Measurements from ENCODE around the gene VMP1. TPM values are rescaled to one million over a fixed set of nuclear protein-coding genes. Genes with fewer than 3 reads are reported as not detected.
"Not testable (repeated sequence)": the region's sequence is repeated elsewhere in the genome, so short reads cannot be mapped to it uniquely, and the experiment has no call there.

VMP1 gene
- total and polyA plus RNA-seq, 4 donors = 43.3 to 507 (median 352) TPM

GRCh38 chr17:59769887-59770286, 62.4 kb downstream of the VMP1 start:
- 79 to 82% methylated on average over 1 of the region's 1 CpG for WGBS, 2 donors
- Histone ChIP-seq H3K9me3 (ENCODE audit: control insufficient read depth, low read length) (no peaks in the 10 kb centered on the region), H3K27ac (ENCODE audit: low read depth in 1 of 2, low read length in 2 of 2) (no peak overlapping the region), H3K4me1 (ENCODE audit: control insufficient read depth in 1 of 2, insufficient read depth in 2 of 2, low read length in 2 of 2) (no peaks in the 10 kb centered on the region), H3K36me3 (ENCODE audit: control insufficient read depth in 1 of 2, insufficient read depth in 2 of 2, low read length in 1 of 2) (no peaks in the 10 kb centered on the region), H3K27me3 (ENCODE audit: control insufficient read depth in 1 of 2, insufficient read depth in 2 of 2, low read length in 1 of 2) (no peaks in the 10 kb centered on the region), H3K4me3 (ENCODE audit: low read length in 2 of 2) (no peak overlapping the region)
- intact Hi-C loops (cut with DNase I) = no loop called here
- ATAC-seq (ENCODE audit: low FRiP score) (no peak), DNase-seq (no peak)

GRCh38 chr17:59771093-59771492, 63.6 kb downstream of the VMP1 start:
- no peak for ATAC-seq (ENCODE audit: low FRiP score)
- 96 to 100% methylated on average over 2 of the region's 2 CpGs for WGBS, 2 donors
- H3K4me3 ChIP-seq (ENCODE audit: low read length in 2 of 2) = no peak overlapping the region

GRCh38 chr17:59775786-59776350, 68.4 kb downstream of the VMP1 start:
- Histone ChIP-seq H3K27me3 (ENCODE audit: control insufficient read depth in 1 of 2, insufficient read depth in 2 of 2, low read length in 1 of 2) (no peaks in the 10 kb centered on the region), H3K36me3 (ENCODE audit: control insufficient read depth in 1 of 2, insufficient read depth in 2 of 2, low read length in 1 of 2) (peaks cover 0 to 4% of the 10 kb centered on the region in 2 donors), H3K4me3 (ENCODE audit: low read length in 2 of 2) (no peak overlapping the region), H3K4me1 (ENCODE audit: control insufficient read depth in 1 of 2, insufficient read depth in 2 of 2, low read length in 2 of 2) (no peaks in the 10 kb centered on the region), H3K9me3 (ENCODE audit: control insufficient read depth, low read length) (no peaks in the 10 kb centered on the region), H3K27ac (ENCODE audit: low read depth in 1 of 2, low read length in 2 of 2) (no peak overlapping the region)
- 93 to 95% methylated on average over 2 of the region's 2 CpGs for WGBS, 2 donors
- ATAC-seq (ENCODE audit: low FRiP score) = no peak
- intact Hi-C loops (cut with DNase I) = no loop called here
- DNase-seq = no peak

More at GRCh38 chr17:59771093-59771492, 63.6 kb downstream of the VMP1 start:
- Histone ChIP-seq H3K36me3 (ENCODE audit: control insufficient read depth in 1 of 2, insufficient read depth in 2 of 2, low read length in 1 of 2) (no peaks in the 10 kb centered on the region), H3K4me1 (ENCODE audit: control insufficient read depth in 1 of 2, insufficient read depth in 2 of 2, low read length in 2 of 2) (no peaks in the 10 kb centered on the region), H3K27ac (ENCODE audit: low read depth in 1 of 2, low read length in 2 of 2) (no peak overlapping the region), H3K9me3 (ENCODE audit: control insufficient read depth, low read length) (no peaks in the 10 kb centered on the region), H3K27me3 (ENCODE audit: control insufficient read depth in 1 of 2, insufficient read depth in 2 of 2, low read length in 1 of 2) (no peaks in the 10 kb centered on the region)
- intact Hi-C loops (cut with DNase I) = no loop called here
- no peak for DNase-seq

- no peaks in the 10 kb centered on the region for H3K9me3 ChIP-seq (ENCODE audit: control insufficient read depth, low read length)
- WGBS, 2 donors = 98 to 100% methylated on average over 1 of the region's 1 CpG
- no peaks in the 10 kb centered on the region for H3K27me3 ChIP-seq (ENCODE audit: control insufficient read depth in 1 of 2, insufficient read depth in 2 of 2, low read length in 1 of 2)
- intact Hi-C loops (cut with DNase I) = no loop called here
- DNase-seq (no peak), ATAC-seq (ENCODE audit: low FRiP score) (no peak)
- peaks cover 0 to 4% of the 10 kb centered on the region in 2 donors for H3K36me3 ChIP-seq (ENCODE audit: control insufficient read depth in 1 of 2, insufficient read depth in 2 of 2, low read length in 1 of 2)
- H3K27ac ChIP-seq (ENCODE audit: low read depth in 1 of 2, low read length in 2 of 2) = no peak overlapping the region
- no peak overlapping the region for H3K4me3 ChIP-seq (ENCODE audit: low read length in 2 of 2)
- no peaks in the 10 kb centered on the region for H3K4me1 ChIP-seq (ENCODE audit: control insufficient read depth in 1 of 2, insufficient read depth in 2 of 2, low read length in 2 of 2)
These were observed 69.1 kb downstream of the VMP1 start for GRCh38 chr17:59776577-59776976.

- WGBS, 2 donors = 93 to 94% methylated on average over 3 of the region's 3 CpGs
- intact Hi-C loops (cut with DNase I) = no loop called here
- no peak for DNase-seq
- Histone ChIP-seq H3K9me3 (ENCODE audit: control insufficient read depth, low read length) (no peaks in the 10 kb centered on the region), H3K27ac (ENCODE audit: low read depth in 1 of 2, low read length in 2 of 2) (no peak overlapping the region), H3K36me3 (ENCODE audit: control insufficient read depth in 1 of 2, insufficient read depth in 2 of 2, low read length in 1 of 2) (peaks cover 0 to 4% of the 10 kb centered on the region in 2 donors), H3K27me3 (ENCODE audit: control insufficient read depth in 1 of 2, insufficient read depth in 2 of 2, low read length in 1 of 2) (no peaks in the 10 kb centered on the region), H3K4me1 (ENCODE audit: control insufficient read depth in 1 of 2, insufficient read depth in 2 of 2, low read length in 2 of 2) (no peaks in the 10 kb centered on the region), H3K4me3 (ENCODE audit: low read length in 2 of 2) (no peak overlapping the region)
- no peak for ATAC-seq (ENCODE audit: low FRiP score)
These were observed 69.6 kb downstream of the VMP1 start for GRCh38 chr17:59777033-59777432.

GRCh38 chr17:59778996-59779395, 71.5 kb downstream of the VMP1 start:
- 88 to 90% methylated on average over 4 of the region's 4 CpGs for WGBS, 2 donors
- intact Hi-C loops (cut with DNase I) = no loop called here
- Histone ChIP-seq H3K27ac (ENCODE audit: low read depth in 1 of 2, low read length in 2 of 2) (no peak overlapping the region), H3K27me3 (ENCODE audit: control insufficient read depth in 1 of 2, insufficient read depth in 2 of 2, low read length in 1 of 2) (no peaks in the 10 kb centered on the region), H3K36me3 (ENCODE audit: control insufficient read depth in 1 of 2, insufficient read depth in 2 of 2, low read length in 1 of 2) (peaks cover 0 to 4% of the 10 kb centered on the region in 2 donors), H3K4me3 (ENCODE audit: low read length in 2 of 2) (no peak overlapping the region), H3K4me1 (ENCODE audit: control insufficient read depth in 1 of 2, insufficient read depth in 2 of 2, low read length in 2 of 2) (no peaks in the 10 kb centered on the region), H3K9me3 (ENCODE audit: control insufficient read depth, low read length) (no peaks in the 10 kb centered on the region)
- DNase-seq = no peak
- no peak for ATAC-seq (ENCODE audit: low FRiP score)

DNA sequence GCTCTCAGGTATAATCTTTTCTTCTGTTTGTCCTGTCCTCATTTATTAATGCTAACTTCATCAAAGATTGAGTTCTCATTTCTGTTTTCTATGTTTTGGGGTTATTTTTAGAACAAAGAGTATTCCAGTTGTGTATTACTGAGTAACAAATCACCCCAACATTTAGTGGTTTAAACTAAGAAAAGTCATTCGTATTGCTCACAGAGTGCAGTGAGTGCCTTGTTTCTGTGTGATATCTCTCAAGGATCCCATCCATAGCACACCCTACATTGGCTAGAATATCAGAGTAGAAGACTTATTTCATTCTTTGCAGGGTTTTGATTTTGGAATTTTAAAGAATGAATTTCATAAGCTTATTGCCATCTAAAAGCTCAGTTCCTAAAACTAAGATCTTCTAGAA, 72.1 kb downstream of the VMP1 start:
- Histone ChIP-seq H3K27me3 (ENCODE audit: control insufficient read depth in 1 of 2, insufficient read depth in 2 of 2, low read length in 1 of 2) (no peaks in the 10 kb centered on the region), H3K36me3 (ENCODE audit: control insufficient read depth in 1 of 2, insufficient read depth in 2 of 2, low read length in 1 of 2) (peaks cover 0 to 4% of the 10 kb centered on the region in 2 donors), H3K4me3 (ENCODE audit: low read length in 2 of 2) (no peak overlapping the region), H3K4me1 (ENCODE audit: control insufficient read depth in 1 of 2, insufficient read depth in 2 of 2, low read length in 2 of 2) (no peaks in the 10 kb centered on the region), H3K27ac (ENCODE audit: low read depth in 1 of 2, low read length in 2 of 2) (no peak overlapping the region), H3K9me3 (ENCODE audit: control insufficient read depth, low read length) (no peaks in the 10 kb centered on the region)
- ATAC-seq (ENCODE audit: low FRiP score) = no peak
- no peak for DNase-seq
- 77 to 79% methylated on average over 1 of the region's 1 CpG for WGBS, 2 donors
- intact Hi-C loops (cut with DNase I) = no loop called here

DNA sequence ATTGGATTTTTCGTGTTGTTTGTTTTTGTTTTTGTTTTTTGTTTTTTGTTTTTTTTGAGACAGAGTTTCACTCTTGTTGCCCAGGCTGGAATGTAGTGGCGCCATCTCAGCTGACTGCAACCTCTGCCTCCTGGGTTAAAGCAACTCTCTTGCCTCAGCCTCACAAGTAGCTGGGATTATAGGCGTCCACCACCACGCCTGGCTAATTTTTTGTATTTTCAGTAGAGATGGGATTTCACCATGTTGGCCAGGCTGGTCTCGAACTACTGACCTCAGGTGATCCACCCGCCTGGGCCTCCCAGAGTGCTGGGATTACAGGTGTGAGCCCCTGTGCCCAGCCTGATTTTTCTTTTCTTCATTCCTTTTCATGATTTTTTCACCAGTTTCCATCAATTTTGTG, 73.1 kb downstream of the VMP1 start:
- H3K9me3 ChIP-seq (ENCODE audit: control insufficient read depth, low read length); ATAC-seq (ENCODE audit: low FRiP score); H3K27ac ChIP-seq (ENCODE audit: low read depth in 1 of 2, low read length in 2 of 2); H3K27me3 ChIP-seq (ENCODE audit: control insufficient read depth in 1 of 2, insufficient read depth in 2 of 2, low read length in 1 of 2); H3K4me1 ChIP-seq (ENCODE audit: control insufficient read depth in 1 of 2, insufficient read depth in 2 of 2, low read length in 2 of 2); H3K36me3 ChIP-seq (ENCODE audit: control insufficient read depth in 1 of 2, insufficient read depth in 2 of 2, low read length in 1 of 2); H3K4me3 ChIP-seq (ENCODE audit: low read length in 2 of 2); DNase-seq; intact Hi-C loops (cut with DNase I): not testable (repeated sequence)
- WGBS, 2 donors = 95 to 97% methylated on average over 6 of the region's 6 CpGs

GRCh38 chr17:59783221-59784047, 76.0 kb downstream of the VMP1 start:
- ATAC-seq (ENCODE audit: low FRiP score) (no peak), DNase-seq (no peak)
- Histone ChIP-seq H3K27ac (ENCODE audit: low read depth in 1 of 2, low read length in 2 of 2) (peak overlapping the region; percentile 71 to 93), H3K27me3 (ENCODE audit: control insufficient read depth in 1 of 2, insufficient read depth in 2 of 2, low read length in 1 of 2) (no peaks in the 10 kb centered on the region), H3K36me3 (ENCODE audit: control insufficient read depth in 1 of 2, insufficient read depth in 2 of 2, low read length in 1 of 2) (peaks cover 0 to 4% of the 10 kb centered on the region in 2 donors), H3K4me1 (ENCODE audit: control insufficient read depth in 1 of 2, insufficient read depth in 2 of 2, low read length in 2 of 2) (peaks cover 0 to 2% of the 10 kb centered on the region in 2 donors), H3K4me3 (ENCODE audit: low read length in 2 of 2) (no peak overlapping the region), H3K9me3 (ENCODE audit: control insufficient read depth, low read length) (no peaks in the 10 kb centered on the region)
- WGBS, 2 donors = 40 to 43% methylated on average over 5 of the region's 5 CpGs
- intact Hi-C loops (cut with DNase I) = no loop called here
